GM18511 (cell line): ENCODE data around the gene SCAMP5.

Experiments
- ATAC-seq: cut with Tn5 transposase; IDR thresholded peaks from one replicate; pipeline ENCODE4 v1.9.1; 2021; ENCODE audit warnings: mild to moderate bottlenecking, moderate library complexity; ENCODE audit not compliant: unreplicated experiment

Gene SCAMP5

GRCh38 chr15:75019916-75020315, 24.6 kb downstream of the SCAMP5 start:
- no peak for ATAC-seq

GRCh38 chr15:75021341-75021740, 26.0 kb downstream of the SCAMP5 start:
- no peak for ATAC-seq

GRCh38 chr15:75022783-75023180, 27.4 kb downstream of the SCAMP5 start:
- no peak for ATAC-seq

GRCh38 chr15:75023181-75023871, 28.0 kb downstream of the SCAMP5 start, which contains the start of gene PPCDC:
Gene PPCDC, plus strand, starts transcription at chr15:75023590. Its CDS starts 4,729 bp downstream, at chr15:75028319.
- peak; percentile 96 for ATAC-seq

- no peak for ATAC-seq
Observed at GRCh38 chr15:75023872-75024636, 28.7 kb downstream of the SCAMP5 start.

GRCh38 chr15:75025107-75025506, 29.7 kb downstream of the SCAMP5 start:
- ATAC-seq, result no peak

GRCh38 chr15:75025548-75026260, 30.3 kb downstream of the SCAMP5 start:
- no peak for ATAC-seq

- ATAC-seq, result no peak
Observed at GRCh38 chr15:75027551-75027950, 32.2 kb downstream of the SCAMP5 start.

- ATAC-seq, result no peak
Observed at GRCh38 chr15:75028991-75029377, 33.6 kb downstream of the SCAMP5 start.

- ATAC-seq, result no peak
Observed at GRCh38 chr15:75029378-75030022, 34.1 kb downstream of the SCAMP5 start.

- no peak for ATAC-seq
Observed at GRCh38 chr15:75030023-75030413, 34.7 kb downstream of the SCAMP5 start.

GRCh38 chr15:75030424-75030823, 35.1 kb downstream of the SCAMP5 start:
- ATAC-seq, result no peak

- ATAC-seq, result no peak
Observed at GRCh38 chr15:75031848-75032247, 36.5 kb downstream of the SCAMP5 start.

GRCh38 chr15:75032395-75032794, 37.0 kb downstream of the SCAMP5 start:
- no peak for ATAC-seq

- no peak for ATAC-seq
Observed at GRCh38 chr15:75033809-75034208, 38.4 kb downstream of the SCAMP5 start.

GRCh38 chr15:75034615-75035014, 39.3 kb downstream of the SCAMP5 start:
- no peak for ATAC-seq

GRCh38 chr15:75036212-75036616, 40.9 kb downstream of the SCAMP5 start:
- ATAC-seq, result no peak

- ATAC-seq, result no peak
Observed at GRCh38 chr15:75037685-75038084, 42.3 kb downstream of the SCAMP5 start.

GRCh38 chr15:75038231-75038630, 42.9 kb downstream of the SCAMP5 start:
- no peak for ATAC-seq

GRCh38 chr15:75042730-75043508, 47.6 kb downstream of the SCAMP5 start:
- ATAC-seq, result peak; percentile 77
